ENCODE measurements around the gene DNAJC18. TPM values are rescaled to one million over a fixed set of nuclear protein-coding genes. Genes with fewer than 3 reads are reported as not detected.
"Not testable (repeated sequence)": the region's sequence is repeated elsewhere in the genome, so short reads cannot be mapped to it uniquely, and the experiment has no call there.

The DNAJC18 gene
- total RNA-seq, 1 donor from 2014 or later = 1.6 TPM

DNA sequence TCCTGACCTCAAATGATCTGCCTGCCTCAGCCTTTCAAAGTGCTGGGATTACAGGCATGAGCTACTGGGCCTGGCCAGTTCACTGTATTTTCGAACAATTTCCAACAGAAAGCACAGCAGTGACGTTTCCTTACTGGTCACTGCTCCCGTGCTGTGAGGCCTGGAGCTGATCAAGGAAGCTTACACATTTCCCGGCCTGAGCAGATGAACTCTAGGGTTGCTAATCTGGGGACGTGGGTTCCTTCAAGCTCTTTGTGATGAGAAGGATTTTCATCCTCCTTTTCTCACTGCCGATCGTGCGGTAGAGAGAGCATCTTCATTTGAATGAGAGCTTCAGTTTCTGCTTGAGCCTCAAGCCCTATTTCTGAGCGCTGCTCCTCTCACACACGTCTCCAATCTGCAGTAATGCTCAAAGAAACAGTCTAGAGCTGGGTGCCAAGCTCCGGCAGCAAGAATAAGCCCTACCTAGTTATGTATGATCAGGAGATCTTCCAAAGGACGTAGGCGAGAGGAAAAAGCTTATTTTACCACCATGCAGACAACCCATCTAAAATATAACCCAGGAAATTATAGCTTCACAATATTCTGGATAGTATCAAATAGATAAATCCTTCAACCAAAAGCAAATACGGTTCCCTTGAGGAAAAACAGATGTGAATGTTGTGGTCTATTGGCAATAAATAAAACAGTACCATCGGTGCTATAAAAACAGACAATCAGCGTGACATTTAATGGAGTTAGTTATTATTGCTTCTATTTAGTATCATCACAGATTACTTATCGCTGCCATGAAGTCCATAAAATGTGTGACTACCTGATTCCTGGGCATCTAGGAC, 28.1 kb downstream of the DNAJC18 start:
- Histone ChIP-seq H3K4me3 (ENCODE audit: low read depth, low read length) (no peak overlapping the region), H3K36me3 (ENCODE audit: control insufficient read depth, insufficient read depth, low read length) (no peaks in the 10 kb centered on the region), H3K27me3 (ENCODE audit: control insufficient read depth, insufficient read depth, low read length) (no peaks in the 10 kb centered on the region)
- TF ChIP-seq, protein P1, sequence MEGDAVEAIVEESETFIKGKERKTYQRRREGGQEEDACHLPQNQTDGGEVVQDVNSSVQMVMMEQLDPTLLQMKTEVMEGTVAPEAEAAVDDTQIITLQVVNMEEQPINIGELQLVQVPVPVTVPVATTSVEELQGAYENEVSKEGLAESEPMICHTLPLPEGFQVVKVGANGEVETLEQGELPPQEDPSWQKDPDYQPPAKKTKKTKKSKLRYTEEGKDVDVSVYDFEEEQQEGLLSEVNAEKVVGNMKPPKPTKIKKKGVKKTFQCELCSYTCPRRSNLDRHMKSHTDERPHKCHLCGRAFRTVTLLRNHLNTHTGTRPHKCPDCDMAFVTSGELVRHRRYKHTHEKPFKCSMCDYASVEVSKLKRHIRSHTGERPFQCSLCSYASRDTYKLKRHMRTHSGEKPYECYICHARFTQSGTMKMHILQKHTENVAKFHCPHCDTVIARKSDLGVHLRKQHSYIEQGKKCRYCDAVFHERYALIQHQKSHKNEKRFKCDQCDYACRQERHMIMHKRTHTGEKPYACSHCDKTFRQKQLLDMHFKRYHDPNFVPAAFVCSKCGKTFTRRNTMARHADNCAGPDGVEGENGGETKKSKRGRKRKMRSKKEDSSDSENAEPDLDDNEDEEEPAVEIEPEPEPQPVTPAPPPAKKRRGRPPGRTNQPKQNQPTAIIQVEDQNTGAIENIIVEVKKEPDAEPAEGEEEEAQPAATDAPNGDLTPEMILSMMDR (IDR thresholded peaks at IDR 0.05; ENCODE audit: insufficient read depth, low read length, severe bottlenecking) = no peak
- FAIRE-seq (peak; percentile 23), DNase-seq (ENCODE audit: low read depth) (no peak)

DNA sequence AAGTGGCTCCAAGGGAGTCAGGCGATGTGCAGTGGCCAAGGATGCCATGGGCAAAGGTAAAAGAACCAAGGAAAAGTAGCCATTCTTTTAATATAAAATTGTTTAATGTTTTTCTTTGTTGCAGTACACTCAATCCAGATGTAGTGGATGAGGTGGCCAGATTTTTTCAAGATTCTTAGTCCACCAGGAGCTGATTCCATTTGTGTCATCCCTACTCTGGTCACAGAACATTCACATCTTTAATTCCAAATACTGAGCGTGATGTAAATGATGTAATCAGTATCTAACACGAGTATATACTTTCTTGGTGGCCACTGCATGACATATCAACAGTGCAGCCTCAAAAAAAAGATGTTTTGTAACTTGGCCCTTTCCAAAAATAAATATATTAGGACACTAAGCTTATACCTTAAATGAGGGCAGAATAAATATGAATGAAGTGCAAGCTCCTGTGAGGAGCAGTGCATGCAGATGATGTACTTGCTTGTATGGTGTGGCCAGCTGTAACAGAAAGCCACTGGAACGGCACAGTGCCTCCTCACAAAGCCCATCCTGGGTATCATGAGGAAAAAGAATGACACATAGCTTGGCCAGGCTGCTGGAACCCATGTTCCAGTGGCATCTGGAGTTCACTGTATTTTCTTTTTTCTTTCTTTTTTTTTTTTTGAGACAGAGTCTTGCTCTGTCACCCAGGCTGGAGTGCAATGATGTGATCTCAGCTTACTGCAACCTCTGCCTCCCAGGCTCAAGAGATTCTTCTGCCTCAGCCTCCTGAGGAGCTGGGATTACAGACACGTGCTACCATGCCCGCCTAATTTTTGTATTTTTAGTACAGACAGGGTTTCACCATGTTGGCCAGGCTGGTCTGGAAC, 29.0 kb downstream of the DNAJC18 start:
- no peak for DNase-seq (ENCODE audit: low read depth)
- FAIRE-seq = no peak
- TF ChIP-seq, protein P1 (IDR thresholded peaks at IDR 0.05; ENCODE audit: insufficient read depth, low read length, severe bottlenecking) = no peak
- H3K4me3 ChIP-seq (ENCODE audit: low read depth, low read length) = no peak overlapping the region
- H3K27me3 ChIP-seq (ENCODE audit: control insufficient read depth, insufficient read depth, low read length) = no peaks in the 10 kb centered on the region
- no peaks in the 10 kb centered on the region for H3K36me3 ChIP-seq (ENCODE audit: control insufficient read depth, insufficient read depth, low read length)

DNA sequence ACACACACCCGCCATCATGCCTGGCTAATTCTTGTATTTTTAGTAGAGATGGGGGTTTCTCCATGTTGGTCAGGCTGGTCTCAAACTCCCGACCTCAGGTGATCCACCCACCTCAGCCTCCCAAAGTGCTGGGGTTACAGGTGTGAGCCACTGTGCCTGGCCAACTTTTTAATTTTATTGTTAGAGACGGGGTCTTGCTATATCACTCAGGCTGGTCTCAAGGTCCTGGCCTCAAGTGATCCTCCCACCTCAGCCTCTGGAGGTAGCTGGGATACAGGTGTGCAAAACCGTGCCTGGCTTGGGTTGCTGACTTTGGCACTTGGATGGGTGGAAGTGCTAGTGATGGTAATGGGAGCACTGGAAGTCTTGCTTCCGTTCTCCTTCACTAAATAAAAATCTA, 30.2 kb downstream of the DNAJC18 start:
- not testable (repeated sequence) for FAIRE-seq; H3K36me3 ChIP-seq (ENCODE audit: control insufficient read depth, insufficient read depth, low read length); H3K27me3 ChIP-seq (ENCODE audit: control insufficient read depth, insufficient read depth, low read length); H3K4me3 ChIP-seq (ENCODE audit: low read depth, low read length); DNase-seq (ENCODE audit: low read depth)

DNA sequence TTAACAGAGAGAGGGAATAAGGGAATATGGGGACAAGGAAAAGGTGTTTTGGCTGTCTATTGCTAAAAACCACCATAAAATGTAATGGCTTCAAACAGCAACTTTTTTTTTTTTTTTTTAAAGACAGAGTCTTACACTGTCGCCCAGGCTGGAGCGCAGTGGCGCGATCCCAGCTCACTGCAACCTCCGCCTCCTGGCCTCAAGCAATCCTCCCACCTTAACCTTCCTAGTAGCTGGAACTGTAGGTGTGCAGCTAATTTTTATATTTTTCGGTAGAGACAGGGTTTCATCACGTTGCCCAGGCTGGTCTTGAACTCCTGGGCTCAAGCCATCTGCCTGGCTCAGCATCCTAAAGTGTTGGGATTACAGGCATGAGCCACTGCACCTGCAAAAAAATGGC, 31.1 kb downstream of the DNAJC18 start:
- no peaks in the 10 kb centered on the region for H3K27me3 ChIP-seq (ENCODE audit: control insufficient read depth, insufficient read depth, low read length)
- TF ChIP-seq, protein P1 (IDR thresholded peaks at IDR 0.05; ENCODE audit: insufficient read depth, low read length, severe bottlenecking) = no peak
- FAIRE-seq = no peak
- no peaks in the 10 kb centered on the region for H3K36me3 ChIP-seq (ENCODE audit: control insufficient read depth, insufficient read depth, low read length)
- no peak for DNase-seq (ENCODE audit: low read depth)
- H3K4me3 ChIP-seq (ENCODE audit: low read depth, low read length) = no peak overlapping the region

DNA sequence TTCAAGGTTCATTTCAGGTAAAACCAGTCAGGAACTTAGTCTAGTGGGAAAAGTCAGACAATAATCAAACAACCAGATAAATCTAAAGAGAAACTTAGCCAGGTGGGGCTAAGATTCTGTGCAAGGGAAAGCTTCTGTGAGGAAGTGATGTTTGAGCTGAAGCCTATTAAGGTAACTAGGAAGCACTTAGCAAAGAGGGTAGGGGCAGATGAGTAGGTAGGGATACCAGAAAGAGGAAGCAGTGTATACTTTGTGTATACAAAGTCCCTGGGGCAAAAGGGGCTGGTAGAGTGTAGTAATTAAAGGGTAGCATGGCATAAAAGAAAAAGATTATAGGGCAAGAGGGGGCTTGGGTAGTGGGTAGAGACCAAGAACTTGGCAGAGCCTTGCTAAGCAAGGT, 31.8 kb downstream of the DNAJC18 start:
- no peak for FAIRE-seq
- H3K27me3 ChIP-seq (ENCODE audit: control insufficient read depth, insufficient read depth, low read length) = no peaks in the 10 kb centered on the region
- H3K4me3 ChIP-seq (ENCODE audit: low read depth, low read length) = no peak overlapping the region
- TF ChIP-seq, protein P1 (IDR thresholded peaks at IDR 0.05; ENCODE audit: insufficient read depth, low read length, severe bottlenecking) = no peak
- no peaks in the 10 kb centered on the region for H3K36me3 ChIP-seq (ENCODE audit: control insufficient read depth, insufficient read depth, low read length)
- no peak for DNase-seq (ENCODE audit: low read depth)

DNA sequence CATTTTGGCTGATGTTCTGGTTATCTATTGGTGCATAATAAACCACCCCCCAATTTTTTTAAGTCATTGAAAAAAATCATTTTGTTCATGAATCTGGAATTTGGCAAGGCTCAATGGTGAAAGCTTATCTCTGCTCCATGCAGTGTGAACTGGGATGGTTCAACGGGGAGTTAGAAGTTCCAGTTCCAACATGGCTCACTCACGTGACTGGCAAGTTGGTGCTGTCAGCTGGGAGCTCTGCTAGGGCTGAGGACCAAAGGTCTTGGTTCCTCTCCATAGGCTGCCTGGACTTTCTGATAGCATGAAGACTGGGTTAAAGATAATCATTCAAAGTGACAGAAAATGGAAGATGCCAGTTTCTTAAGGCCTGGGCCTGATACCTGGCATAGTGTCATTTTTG, 32.4 kb downstream of the DNAJC18 start:
- Histone ChIP-seq H3K27me3 (ENCODE audit: control insufficient read depth, insufficient read depth, low read length) (no peaks in the 10 kb centered on the region), H3K36me3 (ENCODE audit: control insufficient read depth, insufficient read depth, low read length) (no peaks in the 10 kb centered on the region), H3K4me3 (ENCODE audit: low read depth, low read length) (no peak overlapping the region)
- TF ChIP-seq, protein P1 (IDR thresholded peaks at IDR 0.05; ENCODE audit: insufficient read depth, low read length, severe bottlenecking) = no peak
- FAIRE-seq (no peak), DNase-seq (ENCODE audit: low read depth) (no peak)

All from bronchial epithelial cell (primary cell).